ENCODE measurements around the gene CLEC4G.

- no peak for TF ChIP-seq CTCF (optimal IDR thresholded peaks at IDR 0.05 in 1 of 3, IDR thresholded peaks at IDR 0.05 in 1 of 3, conservative IDR thresholded peaks at IDR 0.05 in 1 of 3; ENCODE audit: extremely low read depth in 1 of 3, insufficient read depth in 2 of 3, low read length in 3 of 3)
- no peak for TF ChIP-seq EZH2 (IDR thresholded peaks at IDR 0.05; ENCODE audit: low read length)
Measured at GRCh38 chr19:7701049-7701653, 30.8 kb downstream of the CLEC4G start.

Measured in keratinocyte (primary cell).